Neural progenitor cell (in vitro differentiated cells): Measurements from ENCODE around the gene KCNH1.

ENCODE experiments used
- EZH2phosphoT487 ChIP-seq: fragments of 200-600 bp; sonication (generic); IDR thresholded peaks from 2 replicates; pipeline ENCODE4 v1.6.1; 2017; ENCODE audit warnings: antibody characterized with exemption
- TF ChIP-seq, protein P1 (sequence below): fragments of 200-600 bp; sonication (generic); IDR thresholded peaks from 2 replicates; pipeline ENCODE4 v1.5.1; 2017; ENCODE audit warnings: antibody characterized with exemption, mild to moderate bottlenecking

DNA sequence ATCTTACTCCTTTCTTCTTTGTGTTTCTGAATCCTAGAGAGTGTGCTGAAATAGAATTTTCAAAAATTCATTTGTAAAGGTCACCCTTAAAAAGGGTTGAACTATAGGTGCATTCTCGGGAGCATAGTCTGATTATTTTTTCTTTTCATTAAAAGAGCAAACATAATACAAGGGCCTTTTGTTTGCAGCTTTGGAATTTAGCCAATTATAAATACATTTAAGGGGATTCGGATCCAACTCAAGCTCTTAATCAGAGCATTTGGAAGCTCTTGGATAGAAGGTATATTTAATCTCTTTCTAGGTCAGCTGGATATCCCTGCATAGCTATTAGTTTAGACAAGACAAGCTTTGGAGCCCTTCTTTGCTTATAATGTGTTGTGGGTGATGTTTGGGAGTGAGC lies 483.5 kb downstream of the KCNH1 start:
- TF ChIP-seq, protein P1, sequence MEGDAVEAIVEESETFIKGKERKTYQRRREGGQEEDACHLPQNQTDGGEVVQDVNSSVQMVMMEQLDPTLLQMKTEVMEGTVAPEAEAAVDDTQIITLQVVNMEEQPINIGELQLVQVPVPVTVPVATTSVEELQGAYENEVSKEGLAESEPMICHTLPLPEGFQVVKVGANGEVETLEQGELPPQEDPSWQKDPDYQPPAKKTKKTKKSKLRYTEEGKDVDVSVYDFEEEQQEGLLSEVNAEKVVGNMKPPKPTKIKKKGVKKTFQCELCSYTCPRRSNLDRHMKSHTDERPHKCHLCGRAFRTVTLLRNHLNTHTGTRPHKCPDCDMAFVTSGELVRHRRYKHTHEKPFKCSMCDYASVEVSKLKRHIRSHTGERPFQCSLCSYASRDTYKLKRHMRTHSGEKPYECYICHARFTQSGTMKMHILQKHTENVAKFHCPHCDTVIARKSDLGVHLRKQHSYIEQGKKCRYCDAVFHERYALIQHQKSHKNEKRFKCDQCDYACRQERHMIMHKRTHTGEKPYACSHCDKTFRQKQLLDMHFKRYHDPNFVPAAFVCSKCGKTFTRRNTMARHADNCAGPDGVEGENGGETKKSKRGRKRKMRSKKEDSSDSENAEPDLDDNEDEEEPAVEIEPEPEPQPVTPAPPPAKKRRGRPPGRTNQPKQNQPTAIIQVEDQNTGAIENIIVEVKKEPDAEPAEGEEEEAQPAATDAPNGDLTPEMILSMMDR = no peak
- TF ChIP-seq EZH2phosphoT487 = no peak
